Inferior parietal cortex (tissue), 1 donor: ENCODE measurements around the gene ABLIM2.

Experiments
- DNase-seq: peaks from one replicate; pipeline ENCODE4 v3.0.0-alpha.2; 2016; ENCODE audit errors: extremely low spot score

The ABLIM2 gene

DNA sequence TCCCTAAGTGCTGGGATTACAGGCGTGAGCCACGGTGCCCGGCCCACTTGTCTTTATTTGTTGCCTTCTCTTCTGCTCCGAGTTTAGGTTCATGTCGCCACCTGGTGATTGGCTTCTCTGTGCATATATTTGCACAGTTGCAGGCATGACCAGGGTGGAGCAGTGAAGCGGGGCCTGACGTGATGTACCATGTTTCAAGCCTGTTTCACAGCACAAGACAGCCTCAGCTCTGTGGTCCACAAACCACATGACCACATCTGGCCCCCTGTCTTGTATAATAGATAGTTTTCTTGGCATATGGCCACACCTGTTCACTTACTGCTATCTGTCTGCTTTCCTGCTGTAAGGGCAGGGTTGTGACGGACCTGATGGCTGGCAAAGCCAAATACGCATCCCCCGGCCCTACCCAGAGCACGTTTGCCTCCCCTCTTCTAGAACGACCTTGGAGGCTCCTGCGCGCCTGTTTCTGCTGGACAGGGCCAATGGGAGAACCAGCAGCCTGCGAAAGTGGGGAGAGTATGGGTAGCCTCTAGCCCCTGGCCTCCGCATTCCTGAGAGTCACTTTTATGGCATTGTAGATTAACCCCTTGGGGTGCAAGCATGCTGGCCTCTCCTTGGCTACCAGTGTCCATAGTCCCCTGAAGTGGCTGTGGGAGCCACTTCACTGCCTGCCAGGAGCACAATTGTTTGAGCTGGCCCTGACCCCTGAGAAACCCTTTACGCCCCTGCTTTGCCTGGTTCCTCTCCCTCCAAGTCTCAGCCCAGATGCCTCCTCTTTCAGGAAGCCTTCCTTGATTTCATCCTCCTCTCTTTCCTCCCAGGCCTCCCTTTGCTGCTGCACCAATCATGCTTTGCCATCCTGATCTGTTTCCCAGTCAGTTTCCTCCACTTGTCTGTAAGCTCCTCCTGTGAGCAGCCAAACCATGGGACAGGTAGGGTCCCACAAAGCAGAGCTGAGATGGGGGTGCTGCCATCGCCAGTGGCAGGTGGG lies 34.4 kb upstream of the ABLIM2 start:
- no peak for DNase-seq

- peak; percentile 26 for DNase-seq
These were observed 32.6 kb upstream of the ABLIM2 start for GRCh38 chr4:8191136-8191747.

- no peak for DNase-seq
These were observed 31.2 kb upstream of the ABLIM2 start for GRCh38 chr4:8189551-8190466.

GRCh38 chr4:8188743-8189550 lies 30.3 kb upstream of the ABLIM2 start:
- no peak for DNase-seq

- DNase-seq = no peak
These were observed 29.5 kb upstream of the ABLIM2 start for GRCh38 chr4:8188085-8188484.

- DNase-seq = no peak
These were observed 27.3 kb upstream of the ABLIM2 start for GRCh38 chr4:8185930-8186329.

- no peak for DNase-seq
These were observed 26.7 kb upstream of the ABLIM2 start for GRCh38 chr4:8185295-8185694.

DNA sequence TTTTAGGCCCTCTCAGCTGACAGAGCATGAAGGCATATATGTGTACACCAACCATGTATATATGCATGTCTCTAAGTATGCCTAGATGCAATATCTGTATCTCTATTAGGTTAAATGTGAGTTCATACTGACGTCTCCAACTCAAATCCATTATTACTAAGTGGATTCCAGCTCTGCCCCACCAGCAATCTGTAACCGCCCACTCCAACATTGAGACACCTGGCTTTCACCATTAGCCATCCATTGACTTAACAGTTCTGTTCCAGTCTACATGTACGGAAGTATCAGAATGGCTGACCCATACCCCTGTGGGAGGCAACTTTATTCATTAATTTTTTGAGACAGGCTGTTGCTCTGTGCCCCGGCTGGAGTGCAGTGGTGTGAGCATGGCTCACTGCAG lies 25.4 kb upstream of the ABLIM2 start:
- DNase-seq = no peak

- DNase-seq = no peak
These were observed 24.5 kb upstream of the ABLIM2 start for GRCh38 chr4:8182858-8183725.

- no peak for DNase-seq
These were observed 23.7 kb upstream of the ABLIM2 start for GRCh38 chr4:8182294-8182693.

DNA sequence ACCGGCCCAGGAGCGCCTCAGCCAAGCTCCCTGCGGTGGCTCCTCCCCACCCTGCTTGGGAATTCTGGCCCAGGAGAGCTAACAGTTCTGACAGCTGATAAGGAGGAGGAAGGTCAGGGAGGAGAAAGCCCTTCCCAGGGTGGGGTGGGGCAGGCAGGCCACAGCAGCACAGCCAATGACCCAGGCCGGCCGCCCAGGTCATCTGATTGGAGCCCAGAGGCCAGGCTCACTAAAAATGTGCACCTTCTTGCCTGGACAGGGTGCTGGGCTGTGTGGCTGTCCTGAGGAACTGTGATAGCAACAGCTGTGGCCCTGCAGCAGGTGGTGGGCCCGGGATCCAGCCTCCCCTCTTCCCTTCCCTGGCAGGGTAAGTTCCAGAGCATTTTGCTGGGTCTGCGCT lies 23.2 kb upstream of the ABLIM2 start:
- no peak for DNase-seq

DNA sequence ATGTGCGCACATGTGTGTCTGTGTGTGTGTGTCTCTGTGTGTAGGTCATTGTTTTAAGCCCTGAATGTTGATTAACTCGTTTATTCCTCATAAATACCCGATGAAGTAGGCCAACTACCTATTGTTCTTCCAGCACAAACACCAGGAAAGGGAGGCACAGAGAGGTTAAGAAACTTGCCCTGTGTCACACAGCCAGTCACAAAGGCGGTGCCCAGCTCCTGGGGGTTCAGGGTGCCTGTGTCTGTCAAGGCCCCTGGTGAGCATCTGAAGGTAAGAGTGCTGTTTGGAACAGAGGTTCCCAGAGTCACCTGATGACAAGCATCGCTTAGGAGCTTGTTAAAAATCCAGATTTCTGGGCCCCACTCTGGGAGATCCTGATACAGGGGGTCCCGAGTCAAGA lies 22.5 kb upstream of the ABLIM2 start:
- DNase-seq = no peak

DNA sequence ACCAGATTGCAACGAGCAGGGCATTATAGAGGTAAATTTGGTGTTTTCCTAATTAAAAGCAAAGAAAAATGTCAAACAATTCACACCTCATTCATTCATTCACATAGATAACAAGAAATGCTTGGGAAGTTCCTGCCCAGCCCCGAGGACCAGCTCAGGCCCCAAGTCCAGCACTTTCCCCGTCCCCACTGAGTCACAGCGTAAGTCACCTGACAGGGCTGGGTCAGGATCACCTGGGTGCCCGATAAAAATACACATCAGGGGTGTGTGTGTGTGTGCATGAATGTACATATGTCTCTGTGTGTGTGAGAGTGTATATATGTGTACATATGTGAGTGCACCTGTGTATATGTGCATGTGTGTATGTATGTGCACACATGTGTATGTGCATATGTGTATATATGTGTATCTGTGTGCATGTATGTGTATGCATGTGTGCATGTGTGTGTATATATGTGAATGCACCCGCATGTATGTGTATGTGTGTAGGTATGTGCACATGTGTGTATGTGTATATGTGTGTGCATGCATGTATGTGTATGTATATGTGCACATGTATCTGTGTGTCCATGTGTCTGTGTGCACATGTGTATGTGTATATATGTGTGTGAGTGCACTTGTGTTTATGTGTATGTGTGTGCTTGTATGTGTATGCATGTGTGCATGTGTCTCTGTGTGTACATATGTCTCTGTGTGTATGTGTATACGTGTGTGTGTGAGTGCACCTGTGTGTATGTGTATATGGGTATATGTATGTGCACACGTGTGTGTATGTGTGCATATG lies 21.9 kb upstream of the ABLIM2 start:
- DNase-seq = no peak

DNA sequence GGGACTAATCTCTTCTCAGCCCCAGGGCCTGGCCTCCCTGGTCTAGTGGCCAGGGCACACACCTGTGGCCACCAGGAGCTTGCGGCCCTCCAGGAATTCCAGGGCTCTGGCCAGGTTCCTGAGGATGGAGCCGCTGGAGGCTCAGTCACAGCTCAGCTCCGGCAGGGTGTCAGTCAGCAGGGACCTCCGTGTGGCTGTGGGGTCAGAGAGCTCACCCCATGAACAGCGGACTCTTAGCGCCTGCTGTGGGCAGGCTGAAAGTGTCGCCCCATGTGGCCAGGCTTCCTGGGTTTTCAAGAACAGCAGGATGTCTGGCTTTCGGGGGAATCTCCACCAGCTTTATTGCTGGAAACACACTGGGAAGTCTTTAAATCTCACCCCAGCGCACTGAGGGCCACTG lies 21.2 kb upstream of the ABLIM2 start:
- DNase-seq = no peak

GRCh38 chr4:8179074-8179473 lies 20.5 kb upstream of the ABLIM2 start:
- no peak for DNase-seq

- DNase-seq = no peak
These were observed 19.3 kb upstream of the ABLIM2 start for GRCh38 chr4:8177956-8178355.

- no peak for DNase-seq
These were observed 18.9 kb upstream of the ABLIM2 start for GRCh38 chr4:8177552-8177951.

- no peak for DNase-seq
These were observed 18.2 kb upstream of the ABLIM2 start for GRCh38 chr4:8176547-8177399.

- no peak for DNase-seq
These were observed 17.1 kb upstream of the ABLIM2 start for GRCh38 chr4:8175686-8176085.
